Astrocyte (in vitro differentiated cells and primary cell): ENCODE measurements around the gene ZSCAN12. TPM values are rescaled to one million over a fixed set of nuclear protein-coding genes. Genes with fewer than 3 reads are reported as not detected.

ENCODE experiments used
- DNase-seq: peaks from one replicate; pipeline ENCODE4 v3.0.0-alpha.2; 2010; ENCODE audit warnings: low read depth
- FAIRE-seq: peaks from 2 replicates; lab custom pipeline; 2011; peaks lifted over from hg19 to GRCh38; lab: Jason Lieb, UNC
- H2AFZ ChIP-seq: 2 replicates; pipeline ENCODE4 v1.6.0; 2012; ENCODE audit warnings: low read depth, low read length, inconsistent platforms
- H3K27ac ChIP-seq: 2 replicates; pipeline ENCODE4 v1.5.1; 2011; ENCODE audit warnings: low read depth, low read length, inconsistent platforms
- H3K27me3 ChIP-seq: 2 replicates; pipeline ENCODE4 v1.6.0; 2011; ENCODE audit warnings: low read length, inconsistent platforms; ENCODE audit not compliant: insufficient read depth
- H3K36me3 ChIP-seq: 2 replicates; pipeline ENCODE4 v1.5.1; 2011; ENCODE audit warnings: low read length, inconsistent platforms; ENCODE audit not compliant: insufficient read depth
- H3K4me1 ChIP-seq: 2 replicates; pipeline ENCODE4 v1.5.1; 2011; ENCODE audit warnings: low read length, inconsistent platforms; ENCODE audit not compliant: insufficient read depth
- H3K4me2 ChIP-seq: 2 replicates; pipeline ENCODE4 v1.6.0; 2012; ENCODE audit warnings: low read length, inconsistent platforms
- H3K4me3 ChIP-seq: 2 replicates; pipeline ENCODE4 v1.5.1; 2011; ENCODE audit warnings: low read depth, mild to moderate bottlenecking, low read length, inconsistent platforms; ENCODE audit not compliant: insufficient read depth
- H3K79me2 ChIP-seq: 2 replicates; pipeline ENCODE4 v1.6.0; 2012; ENCODE audit warnings: mild to moderate bottlenecking, low read length, inconsistent platforms; ENCODE audit not compliant: insufficient read depth
- H3K9ac ChIP-seq: 2 replicates; pipeline ENCODE4 v1.6.0; 2012; ENCODE audit warnings: mild to moderate bottlenecking, low read length, inconsistent platforms
- H3K9me3 ChIP-seq: 2 replicates; pipeline ENCODE4 v1.5.1; 2012; ENCODE audit warnings: low read depth, mild to moderate bottlenecking, low read length, inconsistent platforms; ENCODE audit not compliant: insufficient read depth
- H4K20me1 ChIP-seq: 2 replicates; pipeline ENCODE4 v1.6.0; 2012; ENCODE audit warnings: low read length, inconsistent platforms; ENCODE audit not compliant: insufficient read depth
- H3K27ac Mint-ChIP-seq: one replicate; pipeline ENCODE4 v1.8.0; 2021; ENCODE audit warnings: mild to moderate bottlenecking, mixed read lengths; ENCODE audit not compliant: unreplicated experiment
- H3K27me3 Mint-ChIP-seq: one replicate; pipeline ENCODE4 v1.8.0; 2021; ENCODE audit warnings: low read depth, mixed read lengths; ENCODE audit not compliant: unreplicated experiment
- H3K36me3 Mint-ChIP-seq: one replicate; pipeline ENCODE4 v1.8.0; 2021; ENCODE audit warnings: low read depth, mixed read lengths; ENCODE audit not compliant: unreplicated experiment
- H3K4me1 Mint-ChIP-seq: one replicate; pipeline ENCODE4 v1.8.0; 2021; ENCODE audit warnings: low read depth, mixed read lengths; ENCODE audit not compliant: unreplicated experiment
- H3K4me3 Mint-ChIP-seq: one replicate; pipeline ENCODE4 v1.8.0; 2021; ENCODE audit warnings: mild to moderate bottlenecking, moderate library complexity, mixed read lengths; ENCODE audit not compliant: unreplicated experiment
- H3K9me3 Mint-ChIP-seq: one replicate; pipeline ENCODE4 v1.8.0; 2021; ENCODE audit warnings: mild to moderate bottlenecking, mixed read lengths; ENCODE audit not compliant: unreplicated experiment
- EZH2 ChIP-seq: IDR thresholded peaks from 2 replicates; pipeline ENCODE4 v1.6.1; 2012; ENCODE audit warnings: mild to moderate bottlenecking, low read length, inconsistent platforms; ENCODE audit not compliant: insufficient read depth
- total RNA-seq: library from RNA; stranded (reverse); gene quantifications from 2 replicates; pipeline ENCODE4 v1.2.1, GENCODE V29; 2021
- TF ChIP-seq, protein P1 (sequence below): IDR thresholded peaks from 2 replicates; pipeline ENCODE4 v1.5.1; 2011; ENCODE audit warnings: low read depth, mild to moderate bottlenecking, inconsistent platforms, low read length, moderate library complexity; ENCODE audit not compliant: insufficient read depth

Gene ZSCAN12
- total RNA-seq, 1 donor from 2014 or later, result 6.3 TPM

DNA sequence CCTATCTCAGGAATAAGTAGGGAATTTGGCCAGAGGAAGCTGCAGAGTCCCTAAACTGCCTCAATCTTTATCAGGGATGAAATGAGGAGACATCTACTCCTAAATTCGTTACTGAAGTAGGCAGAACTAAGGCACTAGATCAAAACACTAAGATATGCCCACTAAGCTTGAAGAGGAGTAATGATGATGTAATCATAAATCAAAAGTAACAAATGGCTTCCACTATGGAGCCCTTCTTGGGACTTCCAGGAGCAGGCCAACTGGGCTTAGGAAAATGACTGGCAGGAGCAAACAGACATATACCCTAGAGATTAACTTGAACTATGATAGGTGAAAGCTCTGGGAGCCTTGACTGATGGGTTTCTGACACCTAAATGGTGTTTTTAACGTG is 15.4 kb downstream of the ZSCAN12 start:
- peaks cover 9% of the 10 kb centered on the region for H3K4me1 Mint-ChIP-seq
- H3K4me1 ChIP-seq, result no peaks in the 10 kb centered on the region
- no peak overlapping the region for H3K27ac Mint-ChIP-seq
- no peak overlapping the region for H3K9ac ChIP-seq
- no peak overlapping the region for H3K4me2 ChIP-seq
- H3K27me3 ChIP-seq, result no peaks in the 10 kb centered on the region
- H3K4me3 Mint-ChIP-seq, result peak overlapping the region; percentile 2
- H3K4me3 ChIP-seq, result no peak overlapping the region
- H2AFZ ChIP-seq, result no peak overlapping the region
- H3K9me3 ChIP-seq, result no peaks in the 10 kb centered on the region
- peaks cover 8% of the 10 kb centered on the region for H3K79me2 ChIP-seq
- H4K20me1 ChIP-seq, result no peaks in the 10 kb centered on the region
- H3K36me3 ChIP-seq, result peaks cover 20% of the 10 kb centered on the region
- FAIRE-seq, result no peak
- DNase-seq, result no peak
- H3K27ac ChIP-seq, result no peak overlapping the region
- TF ChIP-seq, protein P1, sequence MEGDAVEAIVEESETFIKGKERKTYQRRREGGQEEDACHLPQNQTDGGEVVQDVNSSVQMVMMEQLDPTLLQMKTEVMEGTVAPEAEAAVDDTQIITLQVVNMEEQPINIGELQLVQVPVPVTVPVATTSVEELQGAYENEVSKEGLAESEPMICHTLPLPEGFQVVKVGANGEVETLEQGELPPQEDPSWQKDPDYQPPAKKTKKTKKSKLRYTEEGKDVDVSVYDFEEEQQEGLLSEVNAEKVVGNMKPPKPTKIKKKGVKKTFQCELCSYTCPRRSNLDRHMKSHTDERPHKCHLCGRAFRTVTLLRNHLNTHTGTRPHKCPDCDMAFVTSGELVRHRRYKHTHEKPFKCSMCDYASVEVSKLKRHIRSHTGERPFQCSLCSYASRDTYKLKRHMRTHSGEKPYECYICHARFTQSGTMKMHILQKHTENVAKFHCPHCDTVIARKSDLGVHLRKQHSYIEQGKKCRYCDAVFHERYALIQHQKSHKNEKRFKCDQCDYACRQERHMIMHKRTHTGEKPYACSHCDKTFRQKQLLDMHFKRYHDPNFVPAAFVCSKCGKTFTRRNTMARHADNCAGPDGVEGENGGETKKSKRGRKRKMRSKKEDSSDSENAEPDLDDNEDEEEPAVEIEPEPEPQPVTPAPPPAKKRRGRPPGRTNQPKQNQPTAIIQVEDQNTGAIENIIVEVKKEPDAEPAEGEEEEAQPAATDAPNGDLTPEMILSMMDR, result no peak
- no peak for TF ChIP-seq EZH2
- H3K36me3 Mint-ChIP-seq, result peaks cover 23% of the 10 kb centered on the region
- peaks cover 3% of the 10 kb centered on the region for H3K9me3 Mint-ChIP-seq
- H3K27me3 Mint-ChIP-seq, result no peaks in the 10 kb centered on the region

DNA sequence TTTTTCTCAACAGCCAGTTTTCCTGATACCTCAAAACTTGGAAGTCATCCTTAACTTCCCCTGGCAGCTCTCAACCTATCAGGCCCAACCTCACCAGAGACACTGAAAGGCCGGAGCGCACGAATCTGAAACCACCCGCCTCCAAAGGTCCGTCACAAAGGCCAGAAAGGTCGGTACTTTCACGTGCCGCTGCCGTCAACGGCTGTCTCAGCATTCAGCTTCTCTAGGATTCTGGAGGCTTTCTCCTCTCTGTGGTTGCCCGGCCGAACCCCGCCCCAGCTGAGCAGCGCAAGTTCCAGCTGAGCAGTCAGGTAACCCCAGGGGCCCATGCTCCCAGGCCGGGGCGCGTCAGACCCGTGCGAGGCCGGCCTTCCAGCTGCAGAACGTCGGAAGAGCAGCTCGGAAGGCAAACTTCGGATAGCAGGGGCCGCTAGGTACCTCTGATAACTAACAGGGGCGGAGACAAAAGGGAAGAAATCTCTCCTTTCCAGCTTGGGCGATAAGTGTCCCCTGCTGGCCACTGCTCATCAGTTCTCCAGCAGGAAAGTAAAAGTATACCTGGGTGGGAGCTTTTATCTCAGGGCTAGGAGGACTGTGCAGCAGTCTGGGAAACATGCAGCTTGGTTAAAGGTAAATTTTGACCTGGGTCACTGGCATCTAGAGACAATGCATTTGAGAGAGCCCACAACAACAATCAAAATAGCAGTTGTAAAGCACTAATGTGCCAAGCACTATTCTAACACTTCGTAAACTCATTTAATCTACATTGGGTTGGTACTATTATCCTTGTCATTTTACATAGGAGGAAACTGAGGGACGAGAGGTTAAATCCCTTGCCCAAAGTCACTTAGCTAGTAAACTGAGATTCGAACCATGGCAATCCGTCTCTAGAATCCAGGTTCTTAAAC is 16.1 kb downstream of the ZSCAN12 start:
- peak; percentile 76 for DNase-seq

More for the DNA sequence above, 16.1 kb downstream of the ZSCAN12 start:
- H3K27me3 Mint-ChIP-seq, result no peaks in the 10 kb centered on the region
- peaks cover 20% of the 10 kb centered on the region for H3K36me3 Mint-ChIP-seq
- H4K20me1 ChIP-seq, result no peaks in the 10 kb centered on the region
- no peaks in the 10 kb centered on the region for H3K9me3 ChIP-seq
- H3K9ac ChIP-seq, result peak overlapping the region; percentile 80
- H3K4me1 Mint-ChIP-seq, result peaks cover 9% of the 10 kb centered on the region
- H3K4me1 ChIP-seq, result no peaks in the 10 kb centered on the region
- H3K27ac ChIP-seq, result peak overlapping the region; percentile 65
- peaks cover 3% of the 10 kb centered on the region for H3K9me3 Mint-ChIP-seq
- H3K27ac Mint-ChIP-seq, result peak overlapping the region; percentile 88
- no peak for TF ChIP-seq EZH2
- TF ChIP-seq, protein P1, result peak; percentile 47
- no peak for FAIRE-seq
- peak overlapping the region; percentile 77 for H2AFZ ChIP-seq
- peak overlapping the region; percentile 59 for H3K4me3 ChIP-seq
- H3K4me2 ChIP-seq, result peak overlapping the region; percentile 86
- H3K27me3 ChIP-seq, result no peaks in the 10 kb centered on the region
- H3K36me3 ChIP-seq, result peaks cover 18% of the 10 kb centered on the region
- H3K4me3 Mint-ChIP-seq, result peak overlapping the region; percentile 86
- H3K79me2 ChIP-seq, result peaks cover 5% of the 10 kb centered on the region
